H1 (cell line): ENCODE data around the gene KATNBL1. TPM values are rescaled to one million over a fixed set of nuclear protein-coding genes. Genes with fewer than 3 reads are reported as not detected.

Experiments used
- CTCF ChIA-PET: fragments of 300-600 bp; sonication (Branson Sonifier 250); formaldehyde crosslinking; loops from one replicate; lab custom pipeline; 2021; ENCODE audit not compliant: partially characterized antibody; lab: Charles Lee
- POLR2A ChIA-PET: fragments of 300-600 bp; sonication (Branson Sonifier 250); formaldehyde crosslinking; loops from one replicate; lab custom pipeline; 2021; ENCODE audit warnings: inconsistent platforms; ENCODE audit not compliant: partially characterized antibody; lab: Charles Lee
- DNase-seq, 2 experiments: peaks; one replicate each; pipeline versions ENCODE4 v3.0.0 to v3.0.0-alpha.2; 2010 to 2022; ENCODE audit warnings: low spot score in 2 of 2, low read depth in 1 of 2, mixed read lengths in 1 of 2
- FAIRE-seq: peaks from 2 replicates; lab custom pipeline; 2011; peaks lifted over from hg19 to GRCh38; lab: Jason Lieb, UNC
- H2AFZ ChIP-seq: 2 replicates; pipeline ENCODE4 v1.8.1; 2012; ENCODE audit warnings: low read length, inconsistent platforms
- H2AK5ac ChIP-seq: 2 replicates; pipeline ENCODE4 v1.6.1; 2013; ENCODE audit warnings: low read depth, low read length
- H2BK120ac ChIP-seq: replicated peaks from 2 replicates; pipeline ENCODE3; 2013; ENCODE audit warnings: low read depth, low read length, inconsistent platforms
- H2BK12ac ChIP-seq: 2 replicates; pipeline ENCODE4 v1.6.1; 2013; ENCODE audit warnings: low read depth, low read length
- H2BK15ac ChIP-seq: 2 replicates; pipeline ENCODE4 v1.6.1; 2013; ENCODE audit warnings: low read length
- H2BK20ac ChIP-seq: 2 replicates; pipeline ENCODE4 v1.6.1; 2013; ENCODE audit warnings: low read length
- H2BK5ac ChIP-seq: 2 replicates; pipeline ENCODE4 v1.6.1; 2013; ENCODE audit warnings: low read depth, low read length
- H3K14ac ChIP-seq: 2 replicates; pipeline ENCODE4 v1.6.1; 2013; ENCODE audit warnings: inconsistent platforms; ENCODE audit not compliant: insufficient read length
- H3K18ac ChIP-seq: 2 replicates; pipeline ENCODE4 v1.6.1; 2013; ENCODE audit warnings: low read length; ENCODE audit errors: extremely low read depth
- H3K23ac ChIP-seq: 2 replicates; pipeline ENCODE4 v1.6.1; 2013; ENCODE audit warnings: inconsistent platforms; ENCODE audit not compliant: insufficient read length
- H3K23me2 ChIP-seq: 2 replicates; pipeline ENCODE4 v1.6.1; 2013; ENCODE audit warnings: low read depth, low read length
- H3K27ac ChIP-seq: 2 replicates; pipeline ENCODE4 v1.6.1; 2011; ENCODE audit warnings: low read depth, low read length, inconsistent platforms
- H3K27me3 ChIP-seq, 4 experiments: replicated peaks in 1 of 4; 1 replicate in 1 of 4; 2 replicates in 3 of 4; pipeline versions ENCODE4 v1.6.1 to v1.8.1; 2011 to 2013; ENCODE audit warnings: low read length in 3 of 4, mild to moderate bottlenecking in 3 of 4, inconsistent platforms in 2 of 4, mixed read lengths in 2 of 4, moderate library complexity in 1 of 4; ENCODE audit not compliant: control insufficient read depth in 3 of 4, insufficient read depth in 3 of 4; ENCODE audit errors: extremely low read depth in 1 of 4
- H3K36me3 ChIP-seq, 4 experiments: 2 replicates each; pipeline versions ENCODE4 v1.6.1 to v1.8.1; 2011 to 2013; ENCODE audit warnings: mild to moderate bottlenecking in 4 of 4, low read length in 3 of 4, moderate library complexity in 2 of 4, control low read depth in 1 of 4, inconsistent platforms in 1 of 4; ENCODE audit not compliant: insufficient read depth in 4 of 4, control insufficient read depth in 2 of 4
- H3K4ac ChIP-seq: replicated peaks from 2 replicates; pipeline ENCODE3; 2013; ENCODE audit warnings: low read length, low read depth, mixed read lengths, inconsistent platforms; ENCODE audit not compliant: insufficient read length
- H3K4me1 ChIP-seq, 4 experiments: replicated peaks in 1 of 4; 1 replicate in 1 of 4; 2 replicates in 3 of 4; pipeline versions ENCODE4 v1.6.1 to v1.8.1; 2011 to 2013; ENCODE audit warnings: low read length in 3 of 4, inconsistent platforms in 2 of 4, mixed read lengths in 1 of 4; ENCODE audit not compliant: insufficient read depth in 4 of 4, control insufficient read depth in 3 of 4
- H3K4me2 ChIP-seq, 2 experiments: 2 replicates each; pipeline versions ENCODE4 v1.6.1 to v1.8.1; 2011 to 2013; ENCODE audit warnings: low read depth in 2 of 2, low read length in 2 of 2, control low read depth in 1 of 2, inconsistent platforms in 1 of 2, mild to moderate bottlenecking in 1 of 2; ENCODE audit not compliant: insufficient read depth in 1 of 2
- H3K4me3 ChIP-seq, 4 experiments: fragments of 200-600, 300-600 bp in 1 of 4; sonication (generic), shearing (Covaris generic), sonication (Bioruptor Twin) in 1 of 4; 2 replicates each; pipeline versions ENCODE4 v1.5.1 to v1.8.1; 2011 to 2016; ENCODE audit warnings: low read length in 4 of 4, low read depth in 3 of 4, control low read depth in 2 of 4, inconsistent platforms in 2 of 4, mild to moderate bottlenecking in 2 of 4, mixed read lengths in 1 of 4, moderate library complexity in 1 of 4; ENCODE audit not compliant: insufficient read depth in 2 of 4; ENCODE audit errors: extremely low read depth in 1 of 4
- H3K56ac ChIP-seq: replicated peaks from 2 replicates; pipeline ENCODE3; 2013; ENCODE audit warnings: low read depth, mild to moderate bottlenecking, mixed read lengths, low read length, inconsistent platforms; ENCODE audit not compliant: insufficient read length
- H3K79me1 ChIP-seq: 2 replicates; pipeline ENCODE4 v1.6.1; 2013; ENCODE audit warnings: low read depth, low read length, control low read depth
- H3K79me2 ChIP-seq, 2 experiments: 2 replicates each; pipeline versions ENCODE4 v1.6.1 to v1.8.1; 2012 to 2013; ENCODE audit warnings: low read length in 2 of 2, mild to moderate bottlenecking in 2 of 2, inconsistent platforms in 1 of 2; ENCODE audit not compliant: insufficient read depth in 2 of 2, control insufficient read depth in 1 of 2
- H3K9ac ChIP-seq, 4 experiments: replicated peaks in 1 of 4; 1 replicate in 1 of 4; 2 replicates in 3 of 4; pipeline versions ENCODE4 v1.6.1 to v1.8.1; 2011 to 2013; ENCODE audit warnings: low read depth in 3 of 4, low read length in 3 of 4, control low read depth in 2 of 4, mild to moderate bottlenecking in 2 of 4, moderate library complexity in 2 of 4, inconsistent platforms in 1 of 4; ENCODE audit errors: extremely low read depth in 1 of 4
- H3K9me3 ChIP-seq, 2 experiments: 2 replicates each; pipeline versions ENCODE4 v1.6.1 to v1.8.1; 2012 to 2013; ENCODE audit warnings: mild to moderate bottlenecking in 2 of 2, moderate library complexity in 2 of 2, control low read depth in 1 of 2, inconsistent platforms in 1 of 2, low read depth in 1 of 2, low read length in 1 of 2, mixed read lengths in 1 of 2; ENCODE audit not compliant: insufficient read depth in 2 of 2
- H4K20me1 ChIP-seq, 2 experiments: replicated peaks in 1 of 2; 2 replicates each; pipeline versions ENCODE3 to v1.8.1; 2011 to 2013; ENCODE audit warnings: inconsistent platforms in 2 of 2, low read length in 2 of 2, mild to moderate bottlenecking in 1 of 2; ENCODE audit not compliant: insufficient read depth in 2 of 2, control insufficient read depth in 1 of 2
- H4K5ac ChIP-seq: 2 replicates; pipeline ENCODE4 v1.6.1; 2013; ENCODE audit warnings: low read length, low read depth, mixed read lengths, inconsistent platforms; ENCODE audit not compliant: insufficient read length
- H4K8ac ChIP-seq: 2 replicates; pipeline ENCODE4 v1.8.0; 2013; ENCODE audit warnings: mild to moderate bottlenecking, moderate library complexity, low read length, inconsistent platforms; ENCODE audit not compliant: insufficient read depth; ENCODE audit errors: extremely low read depth
- H4K91ac ChIP-seq: replicated peaks from 2 replicates; pipeline ENCODE3; 2013; ENCODE audit warnings: low read length, mixed read lengths, inconsistent platforms; ENCODE audit not compliant: insufficient read length
- ASH2L ChIP-seq: fragments of 200-600, 300-600 bp; sonication (generic); IDR thresholded peaks from one replicate; pipeline ENCODE4 v1.7.1; 2017; ENCODE audit warnings: low read length
- BCL11A ChIP-seq, 2 experiments: IDR thresholded peaks; one replicate each; pipeline ENCODE4 v1.6.1; 2011; ENCODE audit warnings: low read depth in 2 of 2, low read length in 2 of 2, mild to moderate bottlenecking in 2 of 2
- BRCA1 ChIP-seq: IDR thresholded peaks from 2 replicates; pipeline ENCODE4 v1.6.1; 2012; ENCODE audit warnings: low read depth, low read length, improper control_type of control experiment
- CEBPB ChIP-seq: IDR thresholded peaks from 2 replicates; pipeline ENCODE4 v1.6.1; 2012; ENCODE audit warnings: low read depth, low read length
- CHD1 ChIP-seq: IDR thresholded peaks from 2 replicates; pipeline ENCODE4 v1.6.1; 2012; ENCODE audit warnings: low read depth, low read length, improper control_type of control experiment
- EZH2 ChIP-seq: fragments of 200-600 bp; sonication (generic); IDR thresholded peaks from 2 replicates; pipeline ENCODE4 v1.7.1; 2012; ENCODE audit warnings: low read depth, mild to moderate bottlenecking, moderate library complexity, low read length, inconsistent platforms; ENCODE audit not compliant: severe bottlenecking
- GTF2F1 ChIP-seq: IDR thresholded peaks from 2 replicates; pipeline ENCODE4 v1.6.1; 2012; ENCODE audit warnings: low read depth, low read length, improper control_type of control experiment, borderline replicate concordance
- HDAC6 ChIP-seq: IDR thresholded peaks from one replicate; pipeline ENCODE4 v1.7.1; 2012; ENCODE audit warnings: low read depth, mild to moderate bottlenecking, inconsistent platforms, low read length, moderate library complexity
- KDM4A ChIP-seq: IDR thresholded peaks from one replicate; pipeline ENCODE4 v1.7.1; 2012; ENCODE audit warnings: low read depth, mild to moderate bottlenecking, moderate library complexity, low read length, inconsistent platforms; ENCODE audit not compliant: severe bottlenecking
- WGBS, 2 experiments: shearing (Covaris generic) in 1 of 2; methylation state at CpG; one replicate each; pipeline versions ENCODE4 v1.1.6 to v1.1.7; 2013 to 2015; ENCODE audit warnings: low lambda C conversion rate in 2 of 2, mixed read lengths in 2 of 2, inconsistent platforms in 1 of 2, low coverage in 1 of 2, missing lambda C conversion rate in 1 of 2; ENCODE audit not compliant: insufficient replicate concordance in 2 of 2, insufficient coverage in 1 of 2, insufficient read length in 1 of 2; ENCODE audit errors: extremely low coverage in 1 of 2, missing lambda C conversion rate in 1 of 2; 5-methylcytosine and 5-hydroxymethylcytosine counted together
- polyA plus RNA-seq, 7 experiments: library from polyadenylated mRNA; depleted of rRNA in 3 of 7; stranded (reverse) in 5 of 7; unstranded in 2 of 7; fragments of >200 nt in 5 of 7; fragments of 200-250 nt in 2 of 7; gene quantifications; 1 replicate in 5 of 7; 2 replicates in 1 of 7; 4 replicates in 1 of 7; pipeline versions ENCODE4 v1.2.1 to v1.2.3, GENCODE V29; 2011 to 2013; ENCODE audit warnings: missing spikeins in 2 of 7, mixed read lengths in 2 of 7
- total RNA-seq: library from RNA; stranded (reverse); fragmentation: NEBNext Ultra II Directional; extraction: Animal tissue kit (Norgen Biotek cat#: 25700); gene quantifications from 2 replicates; pipeline ENCODE4 v1.2.1, GENCODE V29; 2021
- TF ChIP-seq, protein P1 (sequence below): IDR thresholded peaks from 2 replicates; pipeline ENCODE4 v1.6.1; 2012; ENCODE audit warnings: low read length, inconsistent platforms

KATNBL1 gene
- total and polyA plus RNA-seq, 2 of the 8 experiments (the other 6 are each of a cell fraction or from before 2014, with no cell fraction given): 14.2 to 51.4 TPM

DNA sequence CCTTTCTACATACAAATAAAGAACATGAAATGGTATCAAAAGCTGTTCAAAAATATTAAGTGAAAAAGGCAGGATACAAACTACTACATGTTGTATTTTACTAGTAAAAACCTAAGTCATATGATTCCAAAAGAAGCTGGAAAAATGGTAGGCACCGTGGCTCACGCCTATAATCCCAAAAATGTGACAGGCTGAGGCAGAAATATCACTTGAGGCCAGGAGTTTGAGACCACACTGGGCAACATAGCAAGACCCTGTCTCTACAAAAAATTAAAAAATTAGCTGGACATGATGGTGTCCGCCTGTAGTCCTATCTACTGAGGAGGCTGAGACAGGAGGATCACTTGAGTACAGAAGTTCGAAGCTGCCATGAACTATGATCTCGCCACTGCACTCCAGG, 110.0 kb downstream of the KATNBL1 start:
- no peak overlapping the region; a peak in 1 of 4 replicates for H3K4me2 ChIP-seq

More for the DNA sequence above, 110.0 kb downstream of the KATNBL1 start:
- Histone ChIP-seq H3K9me3 (no peaks in the 10 kb centered on the region), H2AFZ (no peak overlapping the region), H3K56ac (no peak overlapping the region), H3K18ac (no peak overlapping the region), H4K8ac (no peak overlapping the region), H3K4me1 (peaks cover 0 to 4% (median 0%) of the 10 kb centered on the region in 4 experiments; a peak in 2 of 7 replicates), H2BK12ac (no peak overlapping the region), H3K79me2 (peaks cover 0 to 37% of the 10 kb centered on the region in 2 experiments; a peak in 2 of 4 replicates), H4K91ac (no peak overlapping the region), H4K20me1 (no peaks in the 10 kb centered on the region), H2BK5ac (no peak overlapping the region), H3K36me3 (peaks cover 0 to 5% (median 0%) of the 10 kb centered on the region in 4 experiments; a peak in 2 of 8 replicates), H3K9ac (no peak overlapping the region), H3K14ac (no peak overlapping the region), H3K23me2 (peaks cover 8% of the 10 kb centered on the region), H3K79me1 (no peaks in the 10 kb centered on the region), H3K4ac (no peak overlapping the region), H3K4me3 (no peak overlapping the region; a peak in 1 of 8 replicates), H2BK20ac (no peak overlapping the region), H4K5ac (no peak overlapping the region), H3K23ac (no peak overlapping the region), H2AK5ac (no peak overlapping the region), H2BK120ac (no peak overlapping the region), H2BK15ac (no peak overlapping the region), H3K27me3 (no peaks in the 10 kb centered on the region), H3K27ac (no peak overlapping the region)
- FAIRE-seq (no peak), DNase-seq (no peak)
- TF ChIP-seq, protein P1, sequence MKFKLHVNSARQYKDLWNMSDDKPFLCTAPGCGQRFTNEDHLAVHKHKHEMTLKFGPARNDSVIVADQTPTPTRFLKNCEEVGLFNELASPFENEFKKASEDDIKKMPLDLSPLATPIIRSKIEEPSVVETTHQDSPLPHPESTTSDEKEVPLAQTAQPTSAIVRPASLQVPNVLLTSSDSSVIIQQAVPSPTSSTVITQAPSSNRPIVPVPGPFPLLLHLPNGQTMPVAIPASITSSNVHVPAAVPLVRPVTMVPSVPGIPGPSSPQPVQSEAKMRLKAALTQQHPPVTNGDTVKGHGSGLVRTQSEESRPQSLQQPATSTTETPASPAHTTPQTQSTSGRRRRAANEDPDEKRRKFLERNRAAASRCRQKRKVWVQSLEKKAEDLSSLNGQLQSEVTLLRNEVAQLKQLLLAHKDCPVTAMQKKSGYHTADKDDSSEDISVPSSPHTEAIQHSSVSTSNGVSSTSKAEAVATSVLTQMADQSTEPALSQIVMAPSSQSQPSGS: no peak
- TF ChIP-seq HDAC6 (no peak), BCL11A (IDR thresholded peaks at IDR 0.05; ENCODE audit: low read depth in 2 of 2, low read length in 2 of 2) (no peak), CHD1 (no peak), CEBPB (no peak), KDM4A (no peak), GTF2F1 (no peak), ASH2L (no peak), BRCA1 (no peak), EZH2 (no peak)
- CTCF ChIA-PET: no interaction called here
- 94% methylated on average over 5 of the region's 5 CpGs; no CpG with 5 or more reads in 1 of the 2 experiments for WGBS, 2 experiments
- POLR2A ChIA-PET: interaction anchor here (2.2 kb wide), 1 partner anchor 110 kb away, joined by 10 read pairs; the partner anchor contains the start of gene KATNBL1
